ENCODE data around the gene RHCG.

- no peak for TF ChIP-seq POLR2AphosphoS5 (IDR thresholded peaks at IDR 0.05)
- TF ChIP-seq, protein P1, sequence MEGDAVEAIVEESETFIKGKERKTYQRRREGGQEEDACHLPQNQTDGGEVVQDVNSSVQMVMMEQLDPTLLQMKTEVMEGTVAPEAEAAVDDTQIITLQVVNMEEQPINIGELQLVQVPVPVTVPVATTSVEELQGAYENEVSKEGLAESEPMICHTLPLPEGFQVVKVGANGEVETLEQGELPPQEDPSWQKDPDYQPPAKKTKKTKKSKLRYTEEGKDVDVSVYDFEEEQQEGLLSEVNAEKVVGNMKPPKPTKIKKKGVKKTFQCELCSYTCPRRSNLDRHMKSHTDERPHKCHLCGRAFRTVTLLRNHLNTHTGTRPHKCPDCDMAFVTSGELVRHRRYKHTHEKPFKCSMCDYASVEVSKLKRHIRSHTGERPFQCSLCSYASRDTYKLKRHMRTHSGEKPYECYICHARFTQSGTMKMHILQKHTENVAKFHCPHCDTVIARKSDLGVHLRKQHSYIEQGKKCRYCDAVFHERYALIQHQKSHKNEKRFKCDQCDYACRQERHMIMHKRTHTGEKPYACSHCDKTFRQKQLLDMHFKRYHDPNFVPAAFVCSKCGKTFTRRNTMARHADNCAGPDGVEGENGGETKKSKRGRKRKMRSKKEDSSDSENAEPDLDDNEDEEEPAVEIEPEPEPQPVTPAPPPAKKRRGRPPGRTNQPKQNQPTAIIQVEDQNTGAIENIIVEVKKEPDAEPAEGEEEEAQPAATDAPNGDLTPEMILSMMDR (IDR thresholded peaks at IDR 0.05) = no peak
These were observed 9.8 kb upstream of the RHCG start for GRCh38 chr15:89506026-89506686.
